Skeletal muscle cell (primary cell): ENCODE measurements around the gene DPM1.
"Not testable (repeated sequence)": the region's sequence is repeated elsewhere in the genome, so short reads cannot be mapped to it uniquely, and the experiment has no call there.

Source experiments
- DNase-seq: peaks from one replicate; pipeline ENCODE4 v3.0.0-alpha.2; 2010; ENCODE audit warnings: low read depth
- H3K4me3 ChIP-seq: 2 replicates; pipeline ENCODE4 v1.5.1; 2011; ENCODE audit warnings: low read depth, mild to moderate bottlenecking, control low read depth, low read length, moderate library complexity

DPM1 gene

DNA sequence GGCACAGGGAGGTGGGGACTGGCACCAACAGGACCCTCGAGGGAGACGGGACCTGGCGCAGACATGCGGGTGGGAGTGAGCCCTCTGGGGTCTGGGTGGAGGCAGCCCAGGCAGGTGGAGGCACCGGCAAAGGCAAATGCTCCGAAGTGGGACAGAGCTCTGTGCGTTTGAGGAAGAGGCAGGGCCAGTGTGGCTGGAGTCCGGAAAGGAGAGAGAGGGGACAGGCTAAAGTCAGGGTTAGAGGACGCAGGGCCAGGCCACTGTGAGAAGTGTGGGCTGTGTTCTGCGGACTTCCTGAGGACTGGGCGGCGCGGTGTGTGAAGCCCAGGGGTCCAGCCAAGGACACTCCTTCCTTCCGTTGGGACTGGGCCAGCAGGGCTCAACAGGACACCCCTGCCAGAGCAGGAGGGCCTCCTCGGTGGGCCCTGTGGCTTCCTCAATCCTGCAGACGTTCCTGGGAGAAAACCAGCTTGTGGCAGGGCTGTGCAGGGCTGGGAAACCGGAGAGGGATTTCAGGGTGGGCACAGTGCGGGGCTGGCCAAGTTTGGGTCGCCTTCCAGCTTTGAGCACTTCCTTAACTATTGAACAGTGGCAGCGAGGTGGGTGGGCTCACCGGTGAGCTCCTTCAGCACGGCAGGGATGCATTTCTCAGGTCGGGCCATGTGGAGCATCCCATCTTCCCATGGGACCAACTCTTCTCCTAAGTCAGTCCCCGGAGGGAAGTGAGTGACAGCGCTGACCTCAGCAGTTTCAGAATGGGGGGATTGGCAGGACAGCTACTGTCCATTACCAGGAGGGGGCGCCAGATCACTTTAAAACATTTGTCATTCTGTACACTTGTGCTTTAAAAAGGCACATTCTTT is 22.8 kb upstream of the DPM1 start:
- no peak overlapping the region for H3K4me3 ChIP-seq
- DNase-seq, result no peak

DNA sequence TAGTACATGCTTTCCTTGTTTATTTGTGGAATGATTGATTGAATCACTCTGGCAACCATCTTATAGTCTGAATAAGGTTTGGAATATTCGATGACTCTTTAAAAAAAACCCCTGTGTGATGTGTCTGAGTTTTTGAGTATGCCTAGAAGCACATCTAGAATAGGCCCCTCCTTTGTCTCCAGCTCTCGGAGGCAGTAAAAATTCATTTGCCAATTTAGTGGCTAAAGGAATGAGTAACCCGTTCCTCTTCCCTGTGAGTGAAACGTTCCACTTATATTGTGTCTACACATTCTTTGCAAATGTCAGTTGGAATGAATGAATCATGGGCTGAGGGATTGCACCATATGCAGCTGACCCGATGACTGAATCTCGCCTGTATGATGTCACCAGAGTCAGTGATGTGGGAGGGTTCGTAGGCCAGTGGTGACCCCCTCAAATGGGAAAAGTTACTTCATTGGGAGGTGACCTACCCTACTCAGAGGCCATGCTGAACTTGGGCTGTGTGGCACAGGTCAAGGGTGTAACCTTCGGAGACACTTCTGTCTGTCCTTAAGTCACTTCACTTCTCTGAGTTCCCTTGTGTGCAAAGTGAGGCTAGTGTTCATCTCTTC is 21.8 kb upstream of the DPM1 start:
- peak; percentile 98 for DNase-seq
- H3K4me3 ChIP-seq, result no peak overlapping the region

GRCh38 chr20:50978533-50978932 is 20.2 kb upstream of the DPM1 start:
- not testable (repeated sequence) for H3K4me3 ChIP-seq

DNA sequence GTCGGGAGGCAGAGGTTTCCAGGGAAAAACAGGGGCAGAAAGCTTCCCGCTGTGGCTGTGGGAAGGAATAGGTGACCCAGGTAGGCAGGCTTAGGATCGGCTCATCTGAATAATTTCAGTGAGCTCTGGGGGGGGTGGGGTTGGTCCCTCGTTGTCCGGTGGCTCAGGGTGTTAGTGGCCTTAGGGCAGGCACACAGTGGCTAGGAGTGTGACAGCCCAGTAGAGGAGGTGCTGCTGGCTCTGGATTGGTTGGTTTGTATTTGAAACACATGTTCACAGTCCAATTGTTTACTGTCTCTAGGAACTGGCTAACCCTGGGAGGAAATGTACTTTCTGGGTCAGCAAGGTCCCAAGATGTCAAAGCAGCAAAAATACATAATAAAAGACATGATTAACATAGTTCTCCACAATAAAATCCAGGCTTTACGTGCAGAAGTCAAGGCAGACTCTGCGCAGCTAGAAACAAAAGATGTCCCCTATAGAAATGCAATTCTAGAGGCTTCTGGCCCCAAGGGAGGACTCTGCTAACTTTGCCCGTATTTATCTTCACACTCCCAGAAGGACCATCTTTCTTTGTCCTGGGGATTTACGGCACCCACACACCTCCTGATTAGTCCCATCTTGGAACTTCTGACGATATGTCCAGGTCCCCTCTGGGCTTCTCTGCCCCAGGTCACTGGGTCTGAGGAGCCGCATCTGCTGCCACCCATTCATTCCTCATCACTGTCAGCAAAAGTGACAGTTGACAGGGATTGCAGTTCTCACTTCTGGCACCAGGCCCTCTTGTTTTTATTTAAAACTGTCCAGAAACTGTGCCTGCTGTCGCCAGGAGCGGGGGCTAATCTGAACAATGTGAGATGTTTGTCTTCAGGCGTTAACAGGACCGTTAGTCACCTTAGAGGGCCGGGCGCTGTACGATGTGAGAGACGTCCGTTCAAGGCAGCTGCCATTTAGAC is 19.0 kb upstream of the DPM1 start:
- no peak overlapping the region for H3K4me3 ChIP-seq
- DNase-seq, result no peak

More at GRCh38 chr20:50978533-50978932, 20.2 kb upstream of the DPM1 start:
- not testable (repeated sequence) for DNase-seq

- DNase-seq, result no peak
- H3K4me3 ChIP-seq, result no peak overlapping the region
Observed at GRCh38 chr20:50975701-50976330, 17.5 kb upstream of the DPM1 start.

DNA sequence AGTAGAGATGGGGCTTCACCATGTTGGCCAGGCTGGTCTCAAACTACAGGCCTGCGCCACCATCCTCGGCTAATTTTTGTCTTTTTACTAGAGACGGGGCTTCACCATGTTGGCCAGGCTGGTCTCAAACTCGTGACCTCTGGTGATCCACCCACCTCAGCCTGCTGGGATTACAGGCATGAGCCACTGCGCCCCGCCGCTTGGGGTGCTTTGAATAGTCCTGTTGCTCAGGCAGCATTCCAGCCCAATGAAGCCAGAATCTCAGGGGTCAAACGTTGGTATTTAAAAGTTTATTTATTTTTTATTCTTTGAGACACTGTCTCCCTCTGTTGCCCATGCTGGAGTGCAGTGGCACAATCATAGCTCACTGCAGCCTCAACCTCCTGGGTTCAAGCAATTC is 11.6 kb upstream of the DPM1 start:
- no peak overlapping the region for H3K4me3 ChIP-seq
- DNase-seq, result no peak

- DNase-seq, result no peak
- no peak overlapping the region for H3K4me3 ChIP-seq
Observed at GRCh38 chr20:50969435-50969834, 11.1 kb upstream of the DPM1 start.

DNA sequence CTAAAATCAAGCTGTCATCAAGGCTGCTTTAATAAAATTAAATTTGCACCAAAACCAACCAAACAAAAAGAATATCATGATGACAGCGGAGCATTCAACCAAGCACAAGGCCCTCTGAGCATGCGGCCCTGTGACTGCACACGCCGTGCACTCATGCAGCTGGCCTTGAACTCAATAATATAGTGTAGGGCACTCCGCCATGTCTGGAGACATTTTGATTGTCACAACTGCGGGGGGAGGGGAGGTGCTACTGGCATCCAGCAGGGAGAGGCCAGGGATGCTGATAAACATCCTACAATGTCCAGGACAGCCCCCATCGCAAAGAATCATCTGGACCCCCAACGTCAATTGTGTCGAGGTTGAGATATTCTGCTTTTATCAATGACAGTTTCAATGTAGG is 10.0 kb upstream of the DPM1 start:
- H3K4me3 ChIP-seq, result no peak overlapping the region

GRCh38 chr20:50967586-50967985 is 9.3 kb upstream of the DPM1 start:
- no peak for DNase-seq
- no peak overlapping the region for H3K4me3 ChIP-seq

More for the DNA sequence above, 10.0 kb upstream of the DPM1 start:
- no peak for DNase-seq

DNA sequence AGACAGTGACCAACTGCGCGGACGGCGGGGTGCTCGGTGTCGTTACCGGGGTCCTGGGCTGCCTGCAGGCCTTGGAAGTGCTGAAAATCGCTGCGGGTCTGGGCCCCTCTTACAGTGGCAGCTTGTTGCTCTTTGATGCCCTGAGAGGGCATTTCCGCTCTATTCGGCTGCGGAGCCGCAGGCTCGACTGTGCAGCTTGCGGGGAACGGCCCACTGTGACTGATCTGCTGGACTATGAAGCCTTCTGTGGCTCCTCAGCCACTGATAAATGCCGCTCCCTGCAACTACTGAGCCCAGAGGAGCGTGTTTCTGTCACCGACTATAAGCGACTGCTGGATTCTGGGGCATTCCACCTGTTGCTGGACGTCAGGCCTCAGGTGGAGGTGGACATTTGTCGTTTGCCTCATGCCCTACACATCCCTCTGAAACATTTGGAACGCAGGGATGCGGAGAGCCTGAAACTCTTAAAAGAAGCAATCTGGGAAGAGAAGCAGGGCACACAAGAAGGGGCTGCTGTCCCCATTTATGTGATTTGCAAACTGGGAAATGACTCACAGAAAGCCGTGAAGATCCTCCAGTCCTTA is 1.3 kb upstream of the DPM1 start:
- H3K4me3 ChIP-seq, result peak overlapping the region; percentile 86
- no peak for DNase-seq

DNA sequence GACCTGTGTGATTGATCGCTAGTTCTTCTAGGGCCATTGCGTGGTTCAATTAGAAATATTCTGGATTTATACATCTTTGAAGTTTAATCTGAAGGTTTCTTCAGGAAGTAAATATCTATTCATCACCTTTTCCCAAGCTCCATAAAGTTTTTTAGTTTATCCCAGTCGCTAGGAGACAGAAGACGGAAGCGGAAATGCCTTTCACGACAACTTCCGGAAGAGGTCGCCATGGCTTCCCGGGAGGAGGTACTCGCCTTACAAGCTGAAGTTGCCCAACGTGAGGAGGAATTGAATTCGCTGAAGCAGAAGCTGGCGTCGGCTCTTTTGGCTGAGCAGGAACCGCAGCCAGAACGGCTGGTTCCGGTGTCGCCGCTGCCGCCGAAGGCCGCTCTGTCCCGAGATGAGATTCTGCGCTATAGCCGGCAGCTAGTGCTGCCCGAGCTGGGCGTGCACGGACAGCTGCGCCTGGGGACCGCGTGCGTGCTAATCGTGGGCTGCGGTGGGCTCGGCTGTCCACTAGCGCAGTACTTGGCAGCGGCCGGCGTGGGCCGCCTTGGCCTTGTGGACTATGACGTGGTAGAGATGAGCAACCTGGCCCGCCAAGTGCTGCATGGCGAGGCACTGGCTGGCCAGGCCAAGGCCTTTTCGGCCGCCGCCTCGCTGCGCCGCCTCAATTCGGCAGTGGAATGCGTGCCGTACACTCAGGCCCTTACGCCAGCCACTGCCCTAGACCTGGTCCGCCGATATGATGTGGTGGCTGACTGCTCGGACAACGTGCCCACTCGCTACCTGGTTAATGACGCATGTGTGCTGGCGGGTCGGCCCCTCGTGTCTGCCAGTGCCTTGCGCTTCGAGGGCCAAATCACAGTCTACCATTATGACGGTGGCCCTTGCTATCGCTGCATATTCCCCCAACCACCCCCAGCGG is 547 bp upstream of the DPM1 start, which contains the start of gene MOCS3:
Gene MOCS3, plus strand, starts transcription at position 204 of the 928 bp plus-strand sequence. Its CDS starts 25 bp downstream, at position 229.
- peak within 1 kb of the TSS; percentile 86 for H3K4me3 ChIP-seq
- DNase-seq, result peak; percentile 76

DNA sequence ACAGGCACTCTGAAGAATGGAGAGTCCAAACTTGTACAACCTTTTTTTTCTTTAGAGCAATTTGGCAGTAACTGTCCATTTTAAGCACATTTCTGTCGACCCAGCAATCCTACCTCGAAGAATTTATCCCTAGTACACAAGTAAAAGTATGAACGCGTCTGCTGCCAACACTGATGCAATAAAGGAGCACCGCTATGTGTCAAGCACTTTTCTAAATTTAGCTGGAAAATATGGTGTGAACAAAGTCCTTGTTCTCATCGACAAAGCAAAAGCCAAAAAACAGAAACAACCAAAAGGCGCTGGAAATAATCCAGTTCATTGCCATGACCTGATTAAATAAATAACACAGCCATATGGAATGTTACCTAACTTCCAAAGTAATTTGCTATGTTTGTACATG is 1.1 kb downstream of the DPM1 start:
- no peak for DNase-seq
- peak overlapping the region; percentile 86 for H3K4me3 ChIP-seq

- H3K4me3 ChIP-seq, result no peak overlapping the region
- DNase-seq, result no peak
Observed at GRCh38 chr20:50953821-50954220, 4.5 kb downstream of the DPM1 start.

DNA sequence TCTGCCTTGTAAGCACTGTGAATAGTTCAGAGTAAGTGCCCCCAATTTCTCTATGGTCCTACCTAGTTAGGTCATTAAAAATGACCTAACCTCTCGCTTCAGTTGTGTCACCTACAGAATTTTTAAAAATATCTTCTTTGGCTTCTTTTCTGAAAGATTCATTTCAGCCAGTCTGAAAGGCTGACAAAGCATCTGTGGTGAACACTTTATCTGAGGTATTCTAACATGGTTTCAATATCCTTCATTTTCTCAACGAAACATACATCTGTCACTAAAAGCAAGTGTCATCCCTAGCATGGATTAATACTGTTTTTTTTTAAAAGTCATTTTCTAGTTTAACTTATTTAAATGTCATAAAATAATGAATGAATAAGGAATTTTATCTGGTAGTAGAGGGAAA is 5.1 kb downstream of the DPM1 start:
- no peak for DNase-seq

DNA sequence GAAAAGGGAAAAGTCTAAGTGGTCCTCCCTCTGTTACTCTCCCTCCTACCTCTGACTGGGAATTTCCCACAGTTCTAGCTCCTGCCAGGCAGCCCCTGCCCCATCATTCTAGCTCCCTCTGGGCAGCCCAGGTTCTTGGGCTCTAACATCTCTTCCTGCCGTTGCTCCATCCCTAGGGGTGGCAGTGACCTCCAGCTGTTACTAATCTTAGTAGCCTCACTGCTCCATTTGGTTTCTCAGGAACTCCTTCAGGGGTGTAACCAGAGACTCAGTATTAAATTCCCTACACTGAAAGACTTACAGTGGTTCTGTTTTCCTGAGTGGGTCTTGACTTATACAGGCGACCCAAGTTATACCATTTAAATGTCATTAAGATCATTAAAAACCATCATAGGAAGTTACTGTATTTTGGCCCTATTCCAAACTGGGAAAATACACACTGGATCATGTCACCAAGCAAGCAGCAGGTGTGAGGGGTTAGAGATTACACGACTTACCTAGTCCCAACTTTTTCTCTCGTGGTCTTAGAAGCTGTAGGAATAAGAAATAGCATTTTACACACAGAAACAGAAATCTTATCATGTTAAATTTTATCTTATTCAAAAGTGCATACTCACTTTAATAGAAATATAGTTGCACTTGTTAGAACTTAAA is 10.1 kb downstream of the DPM1 start:
- no peak for DNase-seq
- H3K4me3 ChIP-seq, result no peak overlapping the region

More for the DNA sequence above, 5.1 kb downstream of the DPM1 start:
- no peak overlapping the region for H3K4me3 ChIP-seq

DNA sequence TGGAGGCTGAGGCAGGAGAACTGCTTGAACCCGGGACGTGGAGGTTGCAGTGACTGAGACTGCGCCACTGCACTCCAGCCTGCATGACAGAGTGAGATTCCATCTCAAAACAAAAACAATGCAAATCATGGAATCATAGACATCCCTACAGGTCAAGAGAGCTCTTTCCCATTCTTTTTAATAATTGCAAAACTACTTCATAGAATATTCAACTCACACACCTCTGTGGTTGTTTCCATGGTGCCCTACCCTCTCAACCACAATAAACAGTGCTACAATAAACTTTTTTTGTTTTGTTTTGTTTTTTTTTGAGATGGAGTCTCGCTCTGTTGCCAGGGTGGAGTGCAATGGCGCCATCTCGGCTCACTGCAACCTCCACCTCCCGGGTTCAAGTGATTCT is 15.3 kb downstream of the DPM1 start:
- DNase-seq, result no peak
- no peak overlapping the region for H3K4me3 ChIP-seq

DNA sequence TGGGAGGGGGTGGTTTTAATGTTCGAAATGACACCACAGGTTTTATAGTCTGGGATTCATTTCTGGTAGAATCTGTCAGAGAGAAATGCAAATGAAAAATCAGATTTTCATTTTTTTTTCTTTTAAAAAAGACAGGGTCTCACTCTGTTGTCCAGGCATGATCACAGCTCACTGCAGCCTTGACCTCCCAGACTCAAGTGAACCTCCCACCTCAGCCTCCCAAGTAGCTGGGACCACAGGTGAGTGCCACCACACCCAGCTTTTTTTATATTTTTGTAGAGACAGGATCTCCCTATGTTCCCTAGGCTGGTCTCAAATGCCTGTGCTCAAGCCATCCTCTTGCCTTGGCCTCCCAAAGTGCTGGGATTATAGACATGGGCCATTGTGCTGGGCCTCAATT is 24.7 kb downstream of the DPM1 start:
- H3K4me3 ChIP-seq, result no peak overlapping the region
- DNase-seq, result no peak
